ENCODE data around the gene BTF3L4.

- TF ChIP-seq, protein P1, sequence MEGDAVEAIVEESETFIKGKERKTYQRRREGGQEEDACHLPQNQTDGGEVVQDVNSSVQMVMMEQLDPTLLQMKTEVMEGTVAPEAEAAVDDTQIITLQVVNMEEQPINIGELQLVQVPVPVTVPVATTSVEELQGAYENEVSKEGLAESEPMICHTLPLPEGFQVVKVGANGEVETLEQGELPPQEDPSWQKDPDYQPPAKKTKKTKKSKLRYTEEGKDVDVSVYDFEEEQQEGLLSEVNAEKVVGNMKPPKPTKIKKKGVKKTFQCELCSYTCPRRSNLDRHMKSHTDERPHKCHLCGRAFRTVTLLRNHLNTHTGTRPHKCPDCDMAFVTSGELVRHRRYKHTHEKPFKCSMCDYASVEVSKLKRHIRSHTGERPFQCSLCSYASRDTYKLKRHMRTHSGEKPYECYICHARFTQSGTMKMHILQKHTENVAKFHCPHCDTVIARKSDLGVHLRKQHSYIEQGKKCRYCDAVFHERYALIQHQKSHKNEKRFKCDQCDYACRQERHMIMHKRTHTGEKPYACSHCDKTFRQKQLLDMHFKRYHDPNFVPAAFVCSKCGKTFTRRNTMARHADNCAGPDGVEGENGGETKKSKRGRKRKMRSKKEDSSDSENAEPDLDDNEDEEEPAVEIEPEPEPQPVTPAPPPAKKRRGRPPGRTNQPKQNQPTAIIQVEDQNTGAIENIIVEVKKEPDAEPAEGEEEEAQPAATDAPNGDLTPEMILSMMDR (conservative IDR thresholded peaks at IDR 0.05; ENCODE audit: low read length): no peak
- no peak for TF ChIP-seq EZH2phosphoT487 (IDR thresholded peaks at IDR 0.05; ENCODE audit: borderline replicate concordance, low read depth, low read length)
These were observed 47.9 kb upstream of the BTF3L4 start for GRCh38 chr1:52008071-52008809.

Data from OCI-LY7 (cell line).